Measurements from ENCODE around the gene HNMT.

The HNMT gene

GRCh38 chr2:138061961-138062360 is 97.7 kb downstream of the HNMT start:
- DNase-seq, result no peak

- DNase-seq, result no peak
Observed at GRCh38 chr2:138063181-138063580, 98.9 kb downstream of the HNMT start.
